Ovary (tissue), 3 donors: Measurements from ENCODE around the gene RAD23B.

ENCODE experiments used
- POLR2A ChIP-seq: fragments of 450-650 bp; IDR thresholded peaks from one replicate; pipeline ENCODE4 v1.6.1; 2017; ENCODE audit warnings: antibody characterized with exemption, mild to moderate bottlenecking, moderate library complexity
- TF ChIP-seq, protein P1 (sequence below), 3 donors: fragments of 450-650 bp in 2 of 3; fragments of 200-600 bp in 1 of 3; IDR thresholded peaks; one replicate each; pipeline versions ENCODE4 v1.5.1 to v1.8.0; 2016 to 2022; ENCODE audit warnings: antibody characterized with exemption in 3 of 3, mild to moderate bottlenecking in 1 of 3
- donor health status: DM: no; HTN: no; CAD: no.

DNA sequence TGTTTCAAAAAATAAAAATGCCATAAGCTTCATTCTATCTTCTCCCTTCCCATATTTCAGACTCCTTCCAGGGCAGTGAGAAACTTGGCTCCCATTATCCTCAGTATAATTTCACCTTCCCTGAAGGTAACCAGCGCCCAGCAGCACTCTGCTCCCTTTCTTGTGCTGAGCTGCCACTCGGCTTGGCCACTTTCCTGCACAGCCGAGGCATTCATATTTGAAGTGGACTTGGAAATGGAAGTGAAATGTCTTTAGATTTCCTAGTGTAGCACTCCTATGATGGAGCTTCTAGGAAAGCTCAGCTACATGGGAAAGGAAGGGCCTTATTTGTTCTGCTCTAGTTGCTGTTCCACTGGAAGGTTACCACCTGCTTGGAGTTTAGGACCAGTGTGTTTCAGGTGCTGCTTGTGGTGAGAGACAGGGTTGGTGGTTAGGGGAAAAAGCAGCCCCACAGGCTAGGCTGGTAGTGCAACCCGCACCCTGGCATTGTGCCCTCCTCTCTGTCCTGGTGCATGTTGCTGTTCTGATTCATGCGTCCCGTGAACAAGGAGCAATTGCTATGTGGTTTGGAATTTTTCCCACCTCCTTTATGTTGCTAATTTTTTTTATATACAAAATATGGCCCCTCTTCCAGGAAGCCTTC is 53.8 kb downstream of the RAD23B start:
- TF ChIP-seq, protein P1, sequence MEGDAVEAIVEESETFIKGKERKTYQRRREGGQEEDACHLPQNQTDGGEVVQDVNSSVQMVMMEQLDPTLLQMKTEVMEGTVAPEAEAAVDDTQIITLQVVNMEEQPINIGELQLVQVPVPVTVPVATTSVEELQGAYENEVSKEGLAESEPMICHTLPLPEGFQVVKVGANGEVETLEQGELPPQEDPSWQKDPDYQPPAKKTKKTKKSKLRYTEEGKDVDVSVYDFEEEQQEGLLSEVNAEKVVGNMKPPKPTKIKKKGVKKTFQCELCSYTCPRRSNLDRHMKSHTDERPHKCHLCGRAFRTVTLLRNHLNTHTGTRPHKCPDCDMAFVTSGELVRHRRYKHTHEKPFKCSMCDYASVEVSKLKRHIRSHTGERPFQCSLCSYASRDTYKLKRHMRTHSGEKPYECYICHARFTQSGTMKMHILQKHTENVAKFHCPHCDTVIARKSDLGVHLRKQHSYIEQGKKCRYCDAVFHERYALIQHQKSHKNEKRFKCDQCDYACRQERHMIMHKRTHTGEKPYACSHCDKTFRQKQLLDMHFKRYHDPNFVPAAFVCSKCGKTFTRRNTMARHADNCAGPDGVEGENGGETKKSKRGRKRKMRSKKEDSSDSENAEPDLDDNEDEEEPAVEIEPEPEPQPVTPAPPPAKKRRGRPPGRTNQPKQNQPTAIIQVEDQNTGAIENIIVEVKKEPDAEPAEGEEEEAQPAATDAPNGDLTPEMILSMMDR (IDR thresholded peaks at IDR 0.05): no peak
- no peak for TF ChIP-seq POLR2A
